ENCODE measurements around the gene ORMDL3.
"Not testable (repeated sequence)": the region's sequence is repeated elsewhere in the genome, so short reads cannot be mapped to it uniquely, and the experiment has no call there.

The ORMDL3 gene

GRCh38 chr17:39925282-39926134 is 1.9 kb downstream of the ORMDL3 start:
- no peak overlapping the region for H3K4me3 ChIP-seq (ENCODE audit: low read depth, low read length)

- H3K4me3 ChIP-seq (ENCODE audit: low read depth, low read length), result no peak overlapping the region
These were observed 2.7 kb downstream of the ORMDL3 start for GRCh38 chr17:39924691-39925055.

DNA sequence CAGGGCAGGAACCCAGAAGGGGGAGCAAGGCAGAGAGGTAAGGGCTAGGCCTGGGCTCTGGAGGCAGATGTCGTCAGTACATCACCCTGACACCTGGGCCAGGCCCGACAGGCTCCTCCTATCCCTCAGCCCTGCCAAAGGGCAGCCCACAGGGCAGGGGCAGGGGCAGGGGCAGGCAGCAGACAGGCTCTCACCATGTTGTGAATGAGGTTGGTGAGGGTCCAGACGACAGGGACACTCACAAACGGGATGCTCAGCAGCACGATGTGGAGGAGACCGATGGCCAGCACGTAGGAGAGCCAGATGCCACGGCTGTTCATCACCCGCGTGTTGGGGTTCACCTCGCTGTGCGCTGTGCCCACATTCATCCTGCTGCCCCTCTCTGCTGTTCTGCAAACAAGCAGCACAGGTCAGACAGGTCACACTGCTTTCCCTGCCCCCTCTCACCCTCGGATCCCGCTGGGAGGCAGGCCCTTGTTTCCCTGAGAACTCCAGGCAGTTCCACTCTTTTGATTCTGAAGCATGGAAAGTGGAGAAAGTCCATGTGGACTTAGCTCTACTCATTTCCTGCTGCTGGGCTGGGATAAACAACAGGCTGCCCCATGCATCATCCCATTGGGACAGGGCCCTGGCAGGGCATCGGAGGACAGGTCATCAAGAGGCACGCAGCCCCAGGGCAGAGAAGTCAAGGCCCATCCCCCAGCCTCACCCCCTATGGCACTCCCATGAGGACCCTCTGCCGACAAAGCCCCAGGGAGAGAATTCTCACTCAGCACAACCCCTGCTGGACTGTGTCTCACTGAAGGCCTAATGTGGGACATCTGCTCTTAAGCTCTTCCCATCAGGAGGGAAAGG is 3.3 kb downstream of the ORMDL3 start:
- H3K4me3 ChIP-seq (ENCODE audit: low read depth, low read length), result no peak overlapping the region

GRCh38 chr17:39923230-39923629 is 4.2 kb downstream of the ORMDL3 start:
- H3K4me3 ChIP-seq (ENCODE audit: low read depth, low read length), result no peak overlapping the region

DNA sequence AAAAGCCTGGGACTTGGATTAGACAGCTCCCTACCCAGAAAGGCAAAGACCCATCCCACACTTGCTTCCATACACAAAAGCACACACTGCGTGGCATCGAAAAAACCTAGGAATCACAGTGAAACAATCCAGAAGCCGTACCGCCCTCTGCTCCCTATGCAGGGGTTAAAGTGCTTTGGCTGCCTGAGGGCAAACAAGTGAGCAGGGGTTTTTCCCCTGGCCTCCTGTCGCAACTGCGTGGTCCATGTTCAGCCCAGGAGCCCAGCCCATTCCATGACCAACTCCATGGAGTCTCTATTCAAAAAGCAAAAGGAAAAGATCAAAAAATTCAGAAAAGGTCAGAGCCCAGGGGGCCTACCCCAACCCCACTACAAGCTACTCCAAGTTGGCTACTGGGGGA is 5.4 kb downstream of the ORMDL3 start:
- H3K4me3 ChIP-seq (ENCODE audit: low read depth, low read length), result no peak overlapping the region

- H3K4me3 ChIP-seq (ENCODE audit: low read depth, low read length), result no peak overlapping the region
These were observed 6.1 kb downstream of the ORMDL3 start for GRCh38 chr17:39921323-39921722.

- no peak overlapping the region for H3K4me3 ChIP-seq (ENCODE audit: low read depth, low read length)
These were observed 6.9 kb downstream of the ORMDL3 start for GRCh38 chr17:39920218-39921210.

- H3K4me3 ChIP-seq (ENCODE audit: low read depth, low read length), result no peak overlapping the region
These were observed 8.2 kb downstream of the ORMDL3 start for GRCh38 chr17:39919087-39919683.

GRCh38 chr17:39916918-39917317 is 10.5 kb downstream of the ORMDL3 start:
- no peak overlapping the region for H3K4me3 ChIP-seq (ENCODE audit: low read depth, low read length)

DNA sequence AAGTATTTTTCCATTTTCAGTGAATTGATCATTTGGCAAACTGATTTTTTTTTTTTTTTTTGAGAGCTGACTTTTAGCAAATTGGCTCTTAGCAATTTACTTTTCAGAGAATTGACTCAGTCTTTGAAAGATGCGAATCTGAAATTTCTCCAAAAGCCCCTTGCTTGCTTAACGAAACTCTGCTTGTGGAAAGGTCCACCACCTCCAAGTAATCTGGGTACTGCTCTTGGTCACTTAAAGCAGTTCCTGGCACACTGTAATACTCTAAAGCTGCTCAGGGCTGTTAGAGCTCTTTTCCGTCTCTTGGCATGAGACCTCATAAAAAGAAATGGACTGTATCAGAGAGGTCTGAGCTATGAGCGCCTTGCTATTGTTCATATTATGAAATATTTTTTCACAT is 11.8 kb downstream of the ORMDL3 start:
- H3K4me3 ChIP-seq (ENCODE audit: low read depth, low read length), result no peak overlapping the region

DNA sequence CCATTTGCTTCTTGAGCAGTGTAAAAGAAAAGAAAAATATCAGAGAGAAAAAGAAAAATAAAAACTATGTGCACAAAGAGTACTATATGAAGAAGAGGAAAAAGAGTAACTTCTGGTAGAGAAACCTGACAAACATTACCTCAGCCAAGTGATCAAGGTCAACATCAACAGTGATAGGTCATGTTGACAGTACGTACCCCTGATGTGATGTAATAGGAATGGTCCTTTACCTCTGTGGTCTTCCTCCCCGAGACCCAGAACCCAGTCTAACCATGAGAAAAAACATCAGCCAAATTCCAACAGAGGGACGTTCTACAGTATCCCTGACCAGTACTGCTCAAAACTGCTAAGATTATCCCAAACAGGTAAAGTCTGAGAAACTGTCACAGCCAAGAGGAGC is 13.4 kb downstream of the ORMDL3 start:
- no peak overlapping the region for H3K4me3 ChIP-seq (ENCODE audit: low read depth, low read length)

- H3K4me3 ChIP-seq (ENCODE audit: low read depth, low read length), result no peak overlapping the region
These were observed 18.5 kb downstream of the ORMDL3 start for GRCh38 chr17:39908789-39909352.

GRCh38 chr17:39904990-39905288 is 22.5 kb downstream of the ORMDL3 start:
- H3K4me3 ChIP-seq (ENCODE audit: low read depth, low read length), result no peak overlapping the region

- H3K4me3 ChIP-seq (ENCODE audit: low read depth, low read length), result no peak overlapping the region
These were observed 24.1 kb downstream of the ORMDL3 start for GRCh38 chr17:39903158-39903884.

GRCh38 chr17:39902027-39902426 is 25.4 kb downstream of the ORMDL3 start:
- not testable (repeated sequence) for H3K4me3 ChIP-seq (ENCODE audit: low read depth, low read length)

DNA sequence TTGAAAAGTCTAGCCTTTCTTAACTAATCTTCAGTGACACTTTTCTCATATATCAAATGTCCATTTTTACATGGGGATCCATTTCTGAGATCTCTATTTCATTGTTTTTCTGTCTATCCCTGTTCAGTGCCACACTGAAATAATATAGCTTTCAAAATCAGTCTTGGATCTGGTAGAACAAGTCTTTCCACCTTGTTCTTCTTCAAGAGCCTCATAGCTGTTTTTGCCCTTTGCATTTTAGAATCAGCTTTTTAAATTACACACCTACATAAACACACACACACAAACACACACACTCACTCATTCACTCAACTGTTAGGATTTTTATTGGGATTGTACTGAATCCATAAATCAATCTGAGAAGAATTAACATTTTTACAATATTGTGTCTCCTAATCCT is 28.2 kb downstream of the ORMDL3 start:
- no peak overlapping the region for H3K4me3 ChIP-seq (ENCODE audit: low read depth, low read length)

- no peak overlapping the region for H3K4me3 ChIP-seq (ENCODE audit: low read depth, low read length)
These were observed 29.3 kb downstream of the ORMDL3 start for GRCh38 chr17:39898088-39898487.

GRCh38 chr17:39894681-39895376 is 32.6 kb downstream of the ORMDL3 start:
- H3K4me3 ChIP-seq (ENCODE audit: low read depth, low read length), result no peak overlapping the region

GRCh38 chr17:39889200-39889599 is 38.2 kb downstream of the ORMDL3 start:
- no peak overlapping the region for H3K4me3 ChIP-seq (ENCODE audit: low read depth, low read length)

All from iPS-11a (cell line).